AG04449 (cell line): ENCODE results near the gene TRIM59.

ENCODE experiments used
- CTCF ChIA-PET: fragments of 350-600 bp; formaldehyde crosslinking; extraction: SDS; loops from one replicate; lab custom pipeline; 2021; ENCODE audit warnings: antibody characterized with exemption; lab: Yijun Ruan, JAX
- POLR2A ChIA-PET: fragments of 400-600, 350-600 bp; formaldehyde crosslinking; extraction: SDS; loops from one replicate; lab custom pipeline; 2020; ENCODE audit warnings: antibody characterized with exemption, inconsistent platforms; lab: Yijun Ruan, JAX
- DNase-seq: peaks from one replicate; pipeline ENCODE4 v3.0.0-alpha.2; 2010; ENCODE audit warnings: low read depth, low spot score
- H3K4me3 ChIP-seq: 2 replicates; pipeline ENCODE4 v1.5.1; 2011; ENCODE audit warnings: low read depth, mild to moderate bottlenecking, control low read depth, low read length
- CTCF ChIP-seq: IDR thresholded peaks from one replicate; pipeline ENCODE4 v1.5.1; 2011; ENCODE audit warnings: mild to moderate bottlenecking, moderate library complexity, low read length, control low read depth, inconsistent platforms; ENCODE audit not compliant: insufficient read depth; ENCODE audit errors: missing control alignments

The TRIM59 gene

DNA sequence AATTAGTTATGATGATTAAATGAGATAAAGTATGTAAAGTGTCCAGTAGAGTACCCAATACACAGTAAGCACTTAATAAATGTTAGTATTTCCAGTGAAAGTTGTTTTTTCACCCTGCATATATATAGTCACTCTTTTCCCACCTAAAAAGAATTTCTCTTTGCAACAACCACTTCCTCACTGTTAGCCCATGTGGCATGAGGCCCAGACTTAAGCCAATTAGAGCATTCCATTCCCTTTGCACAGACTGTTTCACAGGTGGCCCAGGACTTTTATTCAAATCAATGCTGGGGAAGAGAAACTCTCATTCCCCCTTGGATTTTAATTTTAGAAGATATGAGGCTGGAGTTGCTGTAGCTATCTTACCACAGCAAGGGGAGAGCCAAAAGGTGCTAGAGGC is 54.3 kb downstream of the TRIM59 start:
- ChIA-PET CTCF (interaction anchor here (1.7 kb wide), 2 partner anchors 18 to 363 kb away, joined by 4 to 6 read pairs; no protein-coding TSS in a partner anchor), POLR2A (no interaction called here)
- no peak overlapping the region for H3K4me3 ChIP-seq
- no peak for TF ChIP-seq CTCF
- peak; percentile 62 for DNase-seq

GRCh38 chr3:160394009-160394392 is 55.6 kb downstream of the TRIM59 start:
- H3K4me3 ChIP-seq = no peak overlapping the region
- TF ChIP-seq CTCF = no peak
- DNase-seq = no peak
- POLR2A ChIA-PET = no interaction called here
- CTCF ChIA-PET = interaction anchor here (1.1 to 1.7 kb wide), 4 partner anchors 9 to 388 kb away, joined by 3 to 5 read pairs (median 3); no protein-coding TSS in a partner anchor

DNA sequence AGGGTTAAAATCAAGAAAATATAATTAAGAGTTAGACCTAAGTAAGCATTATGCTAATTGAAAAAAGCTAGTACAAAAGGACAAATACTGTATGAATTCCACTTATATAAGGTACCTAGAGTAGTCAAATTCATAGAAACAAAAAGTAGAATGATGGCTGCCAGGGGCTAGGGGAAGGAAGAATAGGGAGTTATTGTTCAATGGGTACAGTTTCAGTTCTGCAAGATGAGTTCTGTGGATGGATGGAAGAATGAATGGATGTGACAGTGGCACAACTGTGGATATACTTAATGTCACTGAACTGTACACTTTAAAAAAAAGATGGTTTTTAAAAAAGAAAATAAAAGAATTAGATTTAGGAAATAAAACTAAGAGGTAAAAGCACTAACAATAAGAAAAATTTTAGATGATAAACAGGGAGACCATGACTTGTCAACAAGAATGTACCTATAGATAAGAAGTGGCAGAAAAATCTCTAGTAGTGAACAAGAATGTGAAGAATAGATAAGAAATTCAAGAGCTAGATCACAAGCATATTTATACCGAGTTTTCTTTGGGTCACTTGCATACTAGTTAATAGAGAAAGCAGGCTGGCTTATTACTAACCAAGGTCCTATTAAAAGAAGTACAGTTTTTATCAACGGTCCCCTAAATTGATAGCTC is 56.1 kb downstream of the TRIM59 start:
- no peak overlapping the region for H3K4me3 ChIP-seq
- ChIA-PET POLR2A (no interaction called here), CTCF (interaction anchor here (1.1 to 1.7 kb wide), 4 partner anchors 8 to 388 kb away, joined by 3 to 5 read pairs (median 3); no protein-coding TSS in a partner anchor)
- no peak for DNase-seq
- TF ChIP-seq CTCF = no peak

DNA sequence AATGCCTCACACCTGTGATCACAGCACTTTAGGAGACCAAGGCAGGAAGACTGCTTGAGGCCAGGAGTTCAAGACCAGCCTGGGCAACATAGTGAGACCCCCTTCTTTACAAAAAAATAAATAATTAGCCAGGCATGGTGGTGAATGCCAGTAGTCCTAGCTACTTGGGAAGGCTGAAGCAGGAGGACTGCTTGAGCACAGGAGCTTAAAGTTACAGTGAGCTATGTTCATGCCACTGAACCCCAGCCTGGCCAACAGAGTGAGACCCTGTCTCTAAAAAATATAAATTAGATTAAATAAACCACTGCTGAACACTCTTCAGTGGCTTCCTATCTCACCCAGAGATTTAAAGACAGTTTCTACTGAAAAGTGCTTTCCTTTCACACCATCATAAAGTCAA is 56.8 kb downstream of the TRIM59 start:
- no peak for TF ChIP-seq CTCF
- no peak for DNase-seq
- ChIA-PET CTCF (interaction anchor here (0.8 to 0.9 kb wide), 2 partner anchors 20 to 229 kb away, joined by 3 read pairs; no protein-coding TSS in a partner anchor), POLR2A (no interaction called here)
- no peak overlapping the region for H3K4me3 ChIP-seq

- POLR2A ChIA-PET = no interaction called here
- no peak overlapping the region for H3K4me3 ChIP-seq
- CTCF ChIA-PET = interaction anchor here (1.5 kb wide), 1 partner anchor 227 kb away, joined by 6 read pairs; no protein-coding TSS in a partner anchor
- no peak for TF ChIP-seq CTCF
- DNase-seq = no peak
Observed at GRCh38 chr3:160390565-160391138, 58.9 kb downstream of the TRIM59 start.
